GM20000 (cell line): Measurements from ENCODE around the gene ANKS1A.
"Not testable (repeated sequence)": the region's sequence is repeated elsewhere in the genome, so short reads cannot be mapped to it uniquely, and the experiment has no call there.

Experiments used
- DNase-seq: peaks from one replicate; pipeline ENCODE4 v3.0.0; 2012; ENCODE audit warnings: low spot score
- CTCF ChIP-seq: IDR thresholded peaks from 2 replicates; pipeline ENCODE4 v1.5.1; 2012; ENCODE audit warnings: mild to moderate bottlenecking, control low read depth; ENCODE audit errors: extremely low read depth, missing control alignments

ANKS1A gene, protein sequence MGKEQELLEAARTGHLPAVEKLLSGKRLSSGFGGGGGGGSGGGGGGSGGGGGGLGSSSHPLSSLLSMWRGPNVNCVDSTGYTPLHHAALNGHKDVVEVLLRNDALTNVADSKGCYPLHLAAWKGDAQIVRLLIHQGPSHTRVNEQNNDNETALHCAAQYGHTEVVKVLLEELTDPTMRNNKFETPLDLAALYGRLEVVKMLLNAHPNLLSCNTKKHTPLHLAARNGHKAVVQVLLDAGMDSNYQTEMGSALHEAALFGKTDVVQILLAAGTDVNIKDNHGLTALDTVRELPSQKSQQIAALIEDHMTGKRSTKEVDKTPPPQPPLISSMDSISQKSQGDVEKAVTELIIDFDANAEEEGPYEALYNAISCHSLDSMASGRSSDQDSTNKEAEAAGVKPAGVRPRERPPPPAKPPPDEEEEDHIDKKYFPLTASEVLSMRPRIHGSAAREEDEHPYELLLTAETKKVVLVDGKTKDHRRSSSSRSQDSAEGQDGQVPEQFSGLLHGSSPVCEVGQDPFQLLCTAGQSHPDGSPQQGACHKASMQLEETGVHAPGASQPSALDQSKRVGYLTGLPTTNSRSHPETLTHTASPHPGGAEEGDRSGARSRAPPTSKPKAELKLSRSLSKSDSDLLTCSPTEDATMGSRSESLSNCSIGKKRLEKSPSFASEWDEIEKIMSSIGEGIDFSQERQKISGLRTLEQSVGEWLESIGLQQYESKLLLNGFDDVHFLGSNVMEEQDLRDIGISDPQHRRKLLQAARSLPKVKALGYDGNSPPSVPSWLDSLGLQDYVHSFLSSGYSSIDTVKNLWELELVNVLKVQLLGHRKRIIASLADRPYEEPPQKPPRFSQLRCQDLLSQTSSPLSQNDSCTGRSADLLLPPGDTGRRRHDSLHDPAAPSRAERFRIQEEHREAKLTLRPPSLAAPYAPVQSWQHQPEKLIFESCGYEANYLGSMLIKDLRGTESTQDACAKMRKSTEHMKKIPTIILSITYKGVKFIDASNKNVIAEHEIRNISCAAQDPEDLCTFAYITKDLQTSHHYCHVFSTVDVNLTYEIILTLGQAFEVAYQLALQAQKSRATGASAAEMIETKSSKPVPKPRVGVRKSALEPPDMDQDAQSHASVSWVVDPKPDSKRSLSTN

GRCh38 chr6:34888874-34889555, at the start of gene ANKS1A:
TSS of gene ANKS1A (plus strand) at chr6:34889255. CDS start at chr6:34889403, 148 bp downstream.
- no peak for TF ChIP-seq CTCF
- DNase-seq = peak; percentile 92

DNA sequence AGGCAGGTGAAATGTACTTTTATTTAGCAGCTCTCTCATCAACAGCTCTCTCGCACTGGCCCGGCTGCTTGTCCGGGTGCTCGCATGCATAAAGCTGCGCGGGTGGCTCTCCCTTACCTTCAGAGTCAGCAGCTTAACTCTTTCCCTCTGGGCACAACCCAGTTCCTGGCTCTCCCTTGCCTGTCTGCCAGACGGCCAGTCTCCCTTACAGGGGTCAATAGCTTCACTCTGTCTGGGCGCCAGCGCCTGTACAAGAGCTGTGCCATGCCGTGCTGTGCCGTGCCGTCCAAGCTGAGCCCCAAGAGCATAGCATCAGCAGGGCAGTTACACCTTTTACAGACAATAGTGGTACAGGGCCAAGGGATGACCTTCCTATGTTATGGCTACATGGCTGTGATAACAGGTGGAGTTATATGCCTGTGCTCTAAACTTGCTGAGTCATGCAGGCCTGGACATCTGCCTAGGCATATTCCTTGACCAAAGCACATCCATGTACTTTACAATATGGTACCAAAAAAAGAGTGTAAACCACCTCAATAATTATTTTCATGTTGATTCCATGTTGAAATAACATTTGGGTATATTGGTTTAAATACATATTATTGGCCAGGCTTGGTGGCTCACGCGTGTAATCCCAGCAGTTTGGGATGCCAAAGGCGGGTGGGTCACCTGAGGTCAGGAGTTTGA, 49.2 kb upstream of the ANKS1A start:
- no peak for DNase-seq
- TF ChIP-seq CTCF = no peak

GRCh38 chr6:34849066-34849465, 40.0 kb upstream of the ANKS1A start:
- DNase-seq = not testable (repeated sequence)

- no peak for TF ChIP-seq CTCF
- no peak for DNase-seq
These were observed 37.7 kb upstream of the ANKS1A start for GRCh38 chr6:34851361-34851760.

GRCh38 chr6:34852406-34853085, 36.5 kb upstream of the ANKS1A start:
- no peak for DNase-seq
- TF ChIP-seq CTCF = no peak

GRCh38 chr6:34855463-34855862, 33.6 kb upstream of the ANKS1A start:
- TF ChIP-seq CTCF = no peak
- DNase-seq = no peak
